GM10847 (cell line): ENCODE results near the gene RBM47.

Experiments used
- POLR2A ChIP-seq: IDR thresholded peaks from 2 replicates; pipeline ENCODE4 v1.6.1; 2011; ENCODE audit not compliant: insufficient read length; ENCODE audit errors: extremely low read depth

The RBM47 gene

GRCh38 chr4:40540800-40541199 is 88.9 kb downstream of the RBM47 start:
- no peak for TF ChIP-seq POLR2A

- no peak for TF ChIP-seq POLR2A
These were observed 93.6 kb downstream of the RBM47 start for GRCh38 chr4:40536032-40536431.

- no peak for TF ChIP-seq POLR2A
These were observed 98.0 kb downstream of the RBM47 start for GRCh38 chr4:40531636-40532023.

- no peak for TF ChIP-seq POLR2A
These were observed 98.6 kb downstream of the RBM47 start for GRCh38 chr4:40530961-40531635.

- TF ChIP-seq POLR2A: no peak
These were observed 102.9 kb downstream of the RBM47 start for GRCh38 chr4:40526741-40527140.

- no peak for TF ChIP-seq POLR2A
These were observed 103.7 kb downstream of the RBM47 start for GRCh38 chr4:40525752-40526598.

- no peak for TF ChIP-seq POLR2A
These were observed 105.2 kb downstream of the RBM47 start for GRCh38 chr4:40524366-40525041.

GRCh38 chr4:40523581-40523980 is 106.1 kb downstream of the RBM47 start:
- no peak for TF ChIP-seq POLR2A

GRCh38 chr4:40521957-40522356 is 107.7 kb downstream of the RBM47 start:
- TF ChIP-seq POLR2A: no peak

GRCh38 chr4:40520533-40520932 is 109.1 kb downstream of the RBM47 start:
- TF ChIP-seq POLR2A: no peak

- no peak for TF ChIP-seq POLR2A
These were observed 113.0 kb downstream of the RBM47 start for GRCh38 chr4:40516651-40517050.

- TF ChIP-seq POLR2A: no peak
These were observed 114.0 kb downstream of the RBM47 start for GRCh38 chr4:40515398-40516293.

GRCh38 chr4:40515037-40515397 is 114.6 kb downstream of the RBM47 start:
- no peak for TF ChIP-seq POLR2A

GRCh38 chr4:40514497-40514951 is 115.1 kb downstream of the RBM47 start:
- no peak for TF ChIP-seq POLR2A
